Neural crest cell (in vitro differentiated cells): ENCODE measurements around the gene CAMK2B. TPM values are rescaled to one million over a fixed set of nuclear protein-coding genes. Genes with fewer than 3 reads are reported as not detected.

Experiments
- DNase-seq: peaks from one replicate; pipeline ENCODE4 v3.0.0; 2021; ENCODE audit warnings: low read depth, mixed read lengths, low spot score
- H3K27ac Mint-ChIP-seq: one replicate; pipeline ENCODE4 v1.8.0; 2021; ENCODE audit warnings: mild to moderate bottlenecking, mixed read lengths; ENCODE audit not compliant: unreplicated experiment
- H3K27me3 Mint-ChIP-seq: 2 replicates; pipeline ENCODE4 v1.8.0; 2021; ENCODE audit warnings: low read depth, mild to moderate bottlenecking, mixed read lengths
- H3K36me3 Mint-ChIP-seq: 2 replicates; pipeline ENCODE4 v1.8.0; 2021; ENCODE audit warnings: low read depth, mild to moderate bottlenecking, mixed read lengths
- H3K4me1 Mint-ChIP-seq: 2 replicates; pipeline ENCODE4 v1.8.0; 2021; ENCODE audit warnings: mixed read lengths
- H3K4me3 Mint-ChIP-seq: one replicate; pipeline ENCODE4 v1.8.0; 2021; ENCODE audit warnings: mild to moderate bottlenecking, mixed read lengths
- H3K9me3 Mint-ChIP-seq: 2 replicates; pipeline ENCODE4 v1.8.0; 2021; ENCODE audit warnings: mixed read lengths
- CTCF ChIP-seq: fragments of 200-600 bp; sonication (generic); conservative IDR thresholded peaks from 2 replicates; pipeline ENCODE4 v1.5.0; 2021; ENCODE audit warnings: antibody characterized with exemption, mild to moderate bottlenecking
- total RNA-seq: library from RNA; stranded (reverse); gene quantifications from 2 replicates; pipeline ENCODE4 v1.2.1, GENCODE V29; 2021

The CAMK2B gene
- total RNA-seq, 1 donor from 2014 or later = 1.6 TPM

- TF ChIP-seq CTCF = no peak
These were observed 11.1 kb upstream of the CAMK2B start for GRCh38 chr7:44336491-44336890.

GRCh38 chr7:44335184-44335583, 9.8 kb upstream of the CAMK2B start:
- Mint-ChIP-seq H3K9me3 (peaks cover 3% of the 10 kb centered on the region), H3K4me3 (no peak overlapping the region), H3K27ac (no peak overlapping the region), H3K4me1 (no peaks in the 10 kb centered on the region), H3K27me3 (peaks cover 23% of the 10 kb centered on the region), H3K36me3 (no peaks in the 10 kb centered on the region)
- DNase-seq = no peak
- TF ChIP-seq CTCF = no peak

More at GRCh38 chr7:44336491-44336890, 11.1 kb upstream of the CAMK2B start:
- Mint-ChIP-seq H3K36me3 (no peaks in the 10 kb centered on the region), H3K4me3 (no peak overlapping the region), H3K4me1 (no peaks in the 10 kb centered on the region), H3K27me3 (peaks cover 21% of the 10 kb centered on the region), H3K27ac (no peak overlapping the region), H3K9me3 (peaks cover 3% of the 10 kb centered on the region)
- DNase-seq = no peak

GRCh38 chr7:44334734-44335097, 9.3 kb upstream of the CAMK2B start:
- no peak for DNase-seq
- no peaks in the 10 kb centered on the region for H3K36me3 Mint-ChIP-seq
- TF ChIP-seq CTCF = no peak
- H3K4me3 Mint-ChIP-seq = no peak overlapping the region
- peaks cover 3% of the 10 kb centered on the region for H3K9me3 Mint-ChIP-seq
- H3K27me3 Mint-ChIP-seq = peaks cover 23% of the 10 kb centered on the region
- no peak overlapping the region for H3K27ac Mint-ChIP-seq
- H3K4me1 Mint-ChIP-seq = no peaks in the 10 kb centered on the region

GRCh38 chr7:44333911-44334733, 8.7 kb upstream of the CAMK2B start:
- DNase-seq = no peak
- H3K27ac Mint-ChIP-seq = no peak overlapping the region
- peaks cover 3% of the 10 kb centered on the region for H3K9me3 Mint-ChIP-seq
- no peak for TF ChIP-seq CTCF
- no peaks in the 10 kb centered on the region for H3K4me1 Mint-ChIP-seq
- H3K36me3 Mint-ChIP-seq = no peaks in the 10 kb centered on the region
- no peak overlapping the region for H3K4me3 Mint-ChIP-seq
- peaks cover 21% of the 10 kb centered on the region for H3K27me3 Mint-ChIP-seq

- Mint-ChIP-seq H3K9me3 (peaks cover 8% of the 10 kb centered on the region), H3K4me1 (no peaks in the 10 kb centered on the region), H3K27me3 (peaks cover 30% of the 10 kb centered on the region), H3K36me3 (no peaks in the 10 kb centered on the region), H3K27ac (no peak overlapping the region), H3K4me3 (no peak overlapping the region)
- no peak for TF ChIP-seq CTCF
- DNase-seq = no peak
These were observed 6.3 kb upstream of the CAMK2B start for GRCh38 chr7:44331682-44332081.
